Stimulated activated naive CD8-positive, alpha-beta T cell treated with anti-CD3 and anti-CD28 coated beads, Interleukin-15, Interleukin-2, amounts not matched to agents 100 U/mL and 50 U/mL, for 24 hours (primary cell): ENCODE results near the gene A4GALT.
A peak's percentile ranks its signal among the peaks of the same experiment; 100 is the strongest.
"Not testable (repeated sequence)": the region's sequence is repeated elsewhere in the genome, so short reads cannot be mapped to it uniquely, and the experiment has no call there.

Experiments used
- ATAC-seq: fragments of 150-1000 bp; cut with Tn5 transposase; one replicate; pipeline ENCODE4 v1.10.0; 2021
- DNase-seq: peaks from one replicate; pipeline ENCODE4 v3.0.0; 2021

The A4GALT gene, protein sequence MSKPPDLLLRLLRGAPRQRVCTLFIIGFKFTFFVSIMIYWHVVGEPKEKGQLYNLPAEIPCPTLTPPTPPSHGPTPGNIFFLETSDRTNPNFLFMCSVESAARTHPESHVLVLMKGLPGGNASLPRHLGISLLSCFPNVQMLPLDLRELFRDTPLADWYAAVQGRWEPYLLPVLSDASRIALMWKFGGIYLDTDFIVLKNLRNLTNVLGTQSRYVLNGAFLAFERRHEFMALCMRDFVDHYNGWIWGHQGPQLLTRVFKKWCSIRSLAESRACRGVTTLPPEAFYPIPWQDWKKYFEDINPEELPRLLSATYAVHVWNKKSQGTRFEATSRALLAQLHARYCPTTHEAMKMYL

DNA sequence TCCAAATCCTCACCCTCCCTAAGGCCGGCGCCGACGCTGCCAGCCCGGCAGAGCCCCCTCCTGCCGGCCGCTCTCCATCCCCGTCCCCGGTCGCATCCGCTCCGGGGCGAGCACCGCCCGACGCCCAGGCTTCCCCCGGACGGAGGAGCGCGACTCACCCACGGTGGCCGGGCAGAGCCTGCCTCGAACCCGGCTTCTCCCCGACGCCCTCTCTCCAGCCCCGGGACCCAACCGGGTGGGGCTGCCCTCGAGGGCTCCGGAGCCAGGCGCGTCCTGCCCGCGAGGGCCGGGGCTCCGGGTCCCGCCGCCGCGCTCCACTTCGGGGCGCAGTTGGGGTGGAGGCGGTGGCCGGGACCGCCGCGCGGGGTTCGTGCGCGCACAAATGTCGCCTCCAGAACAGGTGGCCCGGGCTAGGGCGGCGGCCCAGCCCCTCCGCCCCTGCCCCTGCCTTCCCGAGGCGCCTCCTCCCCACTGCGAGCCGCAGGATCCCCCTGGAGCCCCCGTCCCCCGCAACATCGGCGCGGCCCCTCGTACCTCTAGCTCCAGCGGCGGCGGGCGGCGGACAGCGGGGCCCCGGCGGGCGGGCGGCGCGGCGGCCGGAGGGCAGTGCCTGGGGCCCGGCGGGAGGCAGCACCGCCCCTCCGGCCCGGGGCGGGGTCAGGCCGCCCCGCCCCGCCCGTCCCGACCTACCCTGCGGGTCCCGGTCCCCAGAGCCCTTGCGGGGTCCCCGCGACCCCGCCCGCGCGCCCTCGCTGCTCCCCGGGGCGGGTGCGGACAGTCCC is at the start of gene A4GALT:
Gene A4GALT (minus strand): TSS at position 608 of the 782 bp plus-strand sequence. CDS start 26,919 bp downstream, outside the sequence.
- ATAC-seq = no peak

DNA sequence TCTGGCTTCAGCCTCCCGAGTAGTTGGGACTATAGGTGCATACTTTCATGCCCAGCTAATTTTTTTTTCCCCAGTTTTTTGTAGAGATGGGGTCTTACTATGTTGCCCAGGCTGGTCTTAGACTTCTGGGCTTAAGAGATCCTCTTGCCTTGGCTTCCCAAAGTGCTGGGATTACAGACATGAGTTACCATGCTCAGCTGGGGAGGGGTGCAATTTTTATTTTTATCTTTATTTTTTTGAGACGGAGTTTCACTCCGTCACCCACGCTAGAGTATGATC is 49.7 kb upstream of the A4GALT start:
- DNase-seq = no peak
- no peak for ATAC-seq

More for the DNA sequence above, at the start of gene A4GALT:
- peak; percentile 20 for DNase-seq

DNA sequence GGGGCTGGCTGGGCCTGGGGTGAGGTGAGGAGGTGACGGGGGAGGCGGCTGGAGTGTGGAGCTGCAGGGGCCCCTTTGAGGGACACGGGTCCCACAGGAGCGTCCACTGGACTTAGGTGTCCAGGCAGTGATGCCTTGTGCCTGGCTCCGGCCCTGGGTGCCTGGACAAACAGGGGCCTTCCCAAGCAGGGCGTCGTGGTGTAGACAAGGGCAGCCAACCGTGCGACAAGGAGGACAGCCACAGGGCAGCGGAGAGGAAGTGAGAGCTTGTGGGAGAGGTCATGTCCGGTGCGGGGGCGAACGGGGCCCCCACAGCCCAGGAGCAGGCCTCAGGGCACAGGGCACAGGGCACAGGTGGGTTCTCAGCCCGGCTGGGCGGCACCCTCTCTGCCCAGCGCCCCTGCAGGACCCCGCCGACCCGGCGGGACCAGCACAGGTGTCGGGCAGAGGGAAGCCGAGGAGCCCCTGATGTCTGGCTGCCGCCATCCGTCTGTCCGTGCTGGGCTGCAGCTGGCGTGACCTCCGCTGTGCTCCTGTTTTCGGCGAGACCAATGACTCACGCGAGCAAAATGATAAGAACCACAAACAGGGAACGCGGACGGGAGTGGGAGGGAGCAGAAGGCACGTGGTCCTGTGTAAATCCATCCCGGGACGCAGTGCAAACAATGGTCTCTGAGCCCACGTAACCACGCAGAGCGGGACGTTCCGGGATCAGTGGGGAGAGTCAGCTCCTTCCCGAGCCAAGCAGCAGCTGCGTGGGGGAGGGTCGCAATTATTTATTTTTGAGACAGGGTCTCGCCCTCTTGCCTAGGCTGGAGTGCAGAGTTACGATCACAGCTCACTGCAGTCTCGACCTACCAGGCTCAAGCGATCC is 49.1 kb upstream of the A4GALT start:
- DNase-seq (no peak), ATAC-seq (no peak)

DNA sequence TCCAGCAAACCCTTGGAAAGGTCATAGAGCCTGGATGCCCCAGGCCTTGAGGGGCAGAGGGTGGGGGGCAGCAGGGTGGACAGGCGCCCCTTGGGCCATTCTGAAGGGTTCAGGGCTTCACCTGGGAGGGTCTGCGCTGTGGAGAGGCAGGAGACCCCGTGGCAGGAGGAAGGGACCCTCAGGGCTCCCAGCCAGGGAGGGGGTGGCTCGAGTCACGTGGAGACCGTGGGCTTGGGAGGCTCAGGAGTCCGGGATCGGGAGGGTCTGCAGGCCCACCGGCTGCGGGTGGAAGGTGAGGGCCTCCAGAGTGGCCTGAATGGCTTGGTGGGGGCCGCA is 48.5 kb upstream of the A4GALT start:
- no peak for DNase-seq

DNA sequence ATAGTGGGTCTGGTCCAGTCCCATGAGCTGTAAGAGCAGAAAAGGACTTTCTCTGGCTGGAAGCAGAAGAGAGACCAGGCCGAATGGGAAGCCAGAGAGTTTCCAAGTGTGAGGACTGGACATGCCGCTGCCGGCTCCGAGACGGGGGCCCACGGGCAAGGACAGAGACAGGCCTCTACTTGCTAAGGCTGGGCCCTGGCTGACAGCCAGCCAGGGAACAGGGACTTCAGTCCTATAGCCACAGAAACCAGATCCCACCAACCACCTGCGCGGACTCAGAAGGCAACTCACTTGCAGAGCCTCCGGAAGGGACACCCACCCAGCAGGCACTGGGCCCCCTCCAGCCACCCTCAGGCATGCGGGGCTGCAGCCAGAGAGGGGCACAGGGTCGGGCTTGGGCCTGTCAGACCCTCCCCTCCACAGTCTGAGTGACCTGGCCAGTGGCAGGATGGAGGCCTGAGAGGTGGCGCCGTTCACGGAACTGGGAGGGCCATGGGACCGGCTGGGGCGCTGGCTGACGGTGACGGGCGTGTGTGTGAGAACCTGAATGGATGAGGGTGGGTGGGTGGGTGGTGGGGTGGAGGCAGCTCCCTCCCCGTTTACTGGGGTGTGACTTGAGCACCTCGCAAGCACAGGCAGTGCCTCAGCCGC is 47.8 kb upstream of the A4GALT start:
- DNase-seq (no peak), ATAC-seq (no peak)

More for the DNA sequence above, 48.5 kb upstream of the A4GALT start:
- ATAC-seq = no peak

DNA sequence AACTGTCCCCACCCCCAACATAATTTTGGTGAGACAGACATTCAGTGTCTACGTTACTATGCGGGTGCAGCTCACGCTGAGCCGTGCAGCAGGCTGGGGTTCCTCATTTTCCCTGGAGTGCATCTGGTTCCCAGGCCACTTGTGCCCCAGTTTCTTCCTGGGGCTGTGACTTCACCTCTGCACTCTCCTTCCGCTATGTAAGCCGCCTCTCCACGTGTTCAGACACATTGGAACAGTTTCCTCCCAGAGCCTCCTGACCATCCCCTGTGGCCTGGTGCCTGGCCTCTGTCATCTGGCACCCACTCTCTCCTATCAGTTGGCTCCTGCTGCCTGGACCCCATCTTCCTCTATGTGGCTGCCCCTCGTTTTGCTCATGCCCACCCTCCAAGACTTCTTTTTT is 46.2 kb upstream of the A4GALT start:
- DNase-seq (no peak), ATAC-seq (no peak)

DNA sequence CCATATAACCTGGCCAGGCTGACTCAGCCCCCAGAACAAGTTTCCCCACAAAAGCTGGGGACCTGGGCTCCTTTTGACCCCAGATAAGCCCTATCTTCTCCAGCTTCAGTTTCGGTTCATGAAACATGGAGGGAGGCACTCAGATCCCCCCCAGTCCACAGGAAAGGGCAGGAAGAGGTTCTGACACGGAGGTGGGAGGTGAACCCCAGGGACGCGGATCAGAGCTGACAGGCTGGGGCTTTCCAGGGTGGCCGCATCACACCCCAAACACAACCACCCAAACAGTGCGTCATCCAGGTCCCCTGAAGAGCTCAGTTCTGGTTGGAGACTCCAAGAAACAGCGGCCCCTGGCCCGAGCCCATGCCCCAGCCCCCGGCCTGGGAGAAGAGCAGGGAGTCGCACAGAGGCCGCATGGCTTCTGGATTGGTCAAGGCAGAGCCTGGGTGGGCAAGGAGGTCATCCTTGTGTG is 44.3 kb upstream of the A4GALT start:
- DNase-seq (no peak), ATAC-seq (no peak)

DNA sequence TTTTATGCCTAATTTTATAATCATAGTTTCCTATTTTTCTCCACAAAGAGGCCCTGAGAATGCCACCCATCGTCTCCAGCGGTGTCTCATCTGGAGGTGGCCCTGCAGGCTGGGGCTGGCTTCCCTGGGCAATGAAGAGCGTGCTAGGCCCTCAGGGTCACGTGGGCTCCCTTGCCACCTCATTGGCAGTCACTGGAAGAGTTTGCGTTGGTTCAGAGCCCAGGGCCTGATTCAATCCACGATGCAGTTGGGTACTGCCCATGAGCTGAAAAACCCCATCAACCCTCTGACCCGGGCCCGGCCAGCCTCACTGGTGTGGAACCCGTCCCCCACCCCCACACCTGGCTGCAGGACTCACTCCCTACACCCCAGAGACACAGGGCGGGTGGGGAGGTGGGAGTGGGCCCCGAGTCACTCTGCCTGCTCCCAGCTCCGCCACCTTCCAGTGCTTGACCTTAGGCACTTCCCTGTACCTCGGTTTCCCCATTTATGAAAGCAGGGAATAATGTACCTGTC is 43.4 kb upstream of the A4GALT start:
- DNase-seq (no peak), ATAC-seq (no peak)

DNA sequence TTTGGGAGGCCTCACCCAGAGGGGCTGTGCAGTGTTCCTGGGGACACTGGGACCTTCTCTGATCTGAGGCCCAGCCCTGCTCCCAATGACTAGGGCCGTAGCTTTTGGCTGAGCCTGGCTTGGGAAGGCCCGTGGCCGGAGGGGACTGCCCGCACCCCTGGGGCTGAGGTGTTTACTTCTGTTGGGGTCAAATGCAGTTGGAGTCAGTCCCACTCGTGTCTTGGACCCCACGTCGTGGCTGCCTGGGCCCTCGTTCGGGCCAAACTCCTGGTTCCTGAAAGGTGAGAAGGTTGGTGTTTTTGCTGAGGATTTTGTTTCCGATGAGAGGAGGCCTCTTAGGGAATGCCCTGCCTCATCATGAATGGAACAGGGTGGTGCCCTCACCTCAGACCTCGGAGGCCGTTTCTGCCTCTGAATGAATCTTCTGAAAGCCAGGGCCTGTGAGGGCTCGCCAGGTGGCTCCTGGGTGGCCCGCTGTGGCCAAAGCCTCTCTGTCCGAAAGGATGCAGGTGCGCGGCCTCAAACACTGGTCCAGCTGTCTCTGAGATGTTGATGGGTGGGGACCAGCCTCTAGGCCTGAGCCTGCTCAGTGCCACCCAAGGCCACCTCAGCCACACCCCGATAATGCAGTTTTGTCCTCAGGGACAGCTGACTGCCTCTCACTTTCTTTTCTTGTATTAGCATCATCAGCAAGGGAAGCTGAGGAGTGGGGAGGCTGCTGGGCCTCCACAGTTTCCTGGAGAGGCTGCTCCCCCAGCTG is 40.3 kb upstream of the A4GALT start:
- DNase-seq (no peak), ATAC-seq (no peak)

DNA sequence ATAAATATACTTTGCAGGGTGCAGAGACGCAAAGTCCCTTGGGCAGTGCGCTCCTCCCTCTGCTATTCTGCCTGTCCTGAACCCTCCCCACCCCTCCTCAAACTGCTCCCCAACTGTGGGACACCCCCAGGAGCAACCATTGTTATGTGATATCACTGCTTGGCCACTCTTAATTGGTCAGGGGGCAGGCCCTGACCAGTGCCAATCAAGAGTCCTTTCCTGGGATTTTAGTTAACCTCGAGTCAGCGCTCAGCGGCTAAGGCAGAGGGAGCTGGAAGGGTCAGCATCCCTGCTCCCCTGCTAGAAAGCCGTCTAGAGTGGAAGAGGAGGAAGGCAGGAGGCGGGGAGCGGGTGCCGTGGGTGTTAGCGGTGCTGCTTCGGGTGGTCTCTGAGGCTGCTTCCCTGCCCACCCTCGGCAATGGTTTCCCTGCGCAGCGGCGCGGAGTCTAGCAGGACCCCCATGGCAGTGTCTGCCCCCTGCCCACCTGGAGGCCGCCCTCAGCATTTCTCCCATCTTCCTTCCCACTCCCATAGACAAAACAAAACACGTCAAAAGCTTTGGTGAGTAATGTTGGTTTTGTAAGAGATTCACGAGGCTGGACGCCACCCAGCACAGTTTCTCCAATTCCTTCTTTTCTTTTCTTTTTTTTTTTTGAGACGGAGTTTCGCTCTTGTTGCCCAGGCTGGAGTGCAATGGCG is 38.4 kb upstream of the A4GALT start:
- DNase-seq (no peak), ATAC-seq (no peak)

DNA sequence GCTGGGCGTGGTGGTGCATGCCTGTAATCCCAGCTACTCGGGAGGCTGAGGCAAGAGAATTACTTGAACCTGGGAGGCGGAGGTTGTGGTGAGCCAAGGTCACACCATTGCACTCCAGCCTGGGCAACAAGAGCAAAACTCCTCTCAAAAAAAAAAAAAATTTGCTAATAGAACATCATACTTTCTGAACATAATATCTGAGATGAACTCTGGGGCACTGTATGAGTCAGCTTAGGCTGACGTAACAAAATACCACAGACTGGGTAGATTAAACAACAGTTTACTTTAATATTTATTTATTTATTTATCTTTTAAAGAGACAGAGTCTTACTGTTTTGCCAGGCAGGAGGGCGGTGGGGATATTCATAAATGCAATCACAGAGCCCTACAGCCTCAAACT is 34.9 kb upstream of the A4GALT start:
- DNase-seq, ATAC-seq: not testable (repeated sequence)

DNA sequence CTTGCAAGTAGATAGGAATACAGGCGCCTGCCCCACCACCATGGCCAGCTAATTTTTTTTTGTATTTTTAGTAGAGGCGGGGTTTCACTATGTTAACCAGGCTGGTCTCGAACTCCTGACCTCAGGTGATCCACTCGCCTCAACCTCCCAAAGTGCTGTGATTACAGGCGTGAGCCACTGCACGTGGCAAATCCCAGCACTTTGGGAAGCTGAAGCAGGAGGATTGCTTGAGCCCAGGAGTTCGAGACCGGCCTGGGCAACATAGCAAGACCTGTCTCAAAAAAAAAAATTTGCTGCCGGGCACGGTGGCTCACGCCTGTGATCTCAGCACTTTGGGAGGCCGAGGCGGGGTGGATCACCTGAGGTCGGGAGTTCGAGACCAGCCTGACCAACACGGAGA is 34.5 kb upstream of the A4GALT start:
- not testable (repeated sequence) for DNase-seq, ATAC-seq

DNA sequence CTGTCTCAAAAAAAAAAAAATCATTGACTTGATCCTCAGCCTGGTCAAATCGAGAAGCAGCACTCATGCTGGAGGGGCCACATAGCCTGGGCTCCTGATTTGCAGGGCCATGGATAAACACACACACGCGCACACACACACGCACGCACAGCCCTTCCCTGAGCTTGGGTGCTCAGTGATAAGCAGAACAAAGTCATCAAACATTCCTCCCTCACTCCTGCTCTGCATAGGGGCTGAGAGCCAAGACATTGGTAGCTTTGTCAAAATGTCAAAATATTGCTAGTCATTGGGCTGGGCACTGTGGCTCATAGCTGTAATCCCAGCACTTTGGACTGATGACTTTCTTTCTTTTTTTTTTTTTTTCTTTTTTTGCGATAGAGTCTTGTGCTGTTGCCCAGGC is 34.0 kb upstream of the A4GALT start:
- no peak for DNase-seq
- ATAC-seq = no peak

DNA sequence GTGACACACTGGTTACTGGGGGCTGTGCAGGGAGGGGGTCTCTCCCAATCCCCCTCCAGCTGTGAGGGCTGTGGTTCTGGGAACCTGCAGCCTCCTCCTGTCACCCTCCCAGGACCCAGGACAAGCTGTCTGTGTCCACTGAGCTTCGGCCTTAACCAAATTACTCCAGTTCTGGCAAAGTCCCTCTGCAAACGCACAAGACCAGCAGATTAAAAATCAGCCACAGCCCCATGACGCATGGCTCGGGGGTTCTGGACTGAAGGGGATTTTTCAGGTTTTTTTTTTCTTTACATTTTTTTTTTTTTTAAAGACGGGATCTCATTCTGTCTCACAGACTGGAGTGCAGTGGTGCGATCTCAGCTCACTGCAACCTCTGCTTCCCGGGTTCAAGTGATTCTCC is 32.2 kb upstream of the A4GALT start:
- ATAC-seq = no peak
- no peak for DNase-seq

DNA sequence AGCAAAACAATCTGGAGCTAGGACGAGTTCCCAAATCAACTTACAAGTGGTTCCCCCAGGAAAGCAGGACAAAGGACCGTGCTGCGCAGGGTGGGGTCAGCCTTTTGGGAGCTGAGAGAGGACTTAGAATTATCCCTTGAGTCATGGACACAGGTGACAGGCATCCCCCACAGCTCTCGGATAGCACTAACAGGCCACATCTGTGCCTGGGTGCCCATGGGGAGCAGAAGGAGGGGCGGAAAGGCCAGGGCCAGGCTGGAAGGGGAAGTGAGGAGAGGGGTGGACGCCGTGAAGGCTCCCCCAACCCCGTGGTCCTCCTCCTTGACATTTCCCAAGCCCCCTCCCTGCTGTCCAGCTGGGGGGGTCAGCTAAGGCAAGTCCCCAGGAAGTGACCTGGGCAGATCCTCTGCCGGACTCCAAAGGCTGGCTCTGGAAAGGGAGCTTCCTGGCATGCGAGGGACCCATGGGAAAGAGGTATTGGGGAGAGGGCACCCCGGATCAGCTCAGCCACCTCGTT is 31.6 kb upstream of the A4GALT start:
- DNase-seq (no peak), ATAC-seq (no peak)

DNA sequence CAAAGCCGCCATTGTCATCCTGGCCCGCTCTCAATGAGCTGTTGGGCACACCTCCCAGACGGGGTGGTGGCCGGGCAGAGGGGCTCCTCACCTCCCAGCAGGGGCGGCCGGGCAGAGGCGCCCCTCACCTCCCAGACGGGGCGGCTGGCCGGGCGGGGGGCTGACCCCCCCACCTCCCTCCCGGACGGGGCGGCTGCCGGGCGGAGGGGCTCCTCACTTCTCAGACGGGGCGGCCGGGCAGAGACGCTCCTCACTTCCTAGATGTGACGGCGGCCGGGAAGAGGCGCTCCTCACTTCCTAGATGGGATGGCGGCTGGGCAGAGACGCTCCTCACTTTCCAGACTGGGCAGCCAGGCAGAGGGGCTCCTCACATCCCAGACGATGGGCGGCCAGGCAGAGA is 29.8 kb upstream of the A4GALT start:
- not testable (repeated sequence) for ATAC-seq, DNase-seq

DNA sequence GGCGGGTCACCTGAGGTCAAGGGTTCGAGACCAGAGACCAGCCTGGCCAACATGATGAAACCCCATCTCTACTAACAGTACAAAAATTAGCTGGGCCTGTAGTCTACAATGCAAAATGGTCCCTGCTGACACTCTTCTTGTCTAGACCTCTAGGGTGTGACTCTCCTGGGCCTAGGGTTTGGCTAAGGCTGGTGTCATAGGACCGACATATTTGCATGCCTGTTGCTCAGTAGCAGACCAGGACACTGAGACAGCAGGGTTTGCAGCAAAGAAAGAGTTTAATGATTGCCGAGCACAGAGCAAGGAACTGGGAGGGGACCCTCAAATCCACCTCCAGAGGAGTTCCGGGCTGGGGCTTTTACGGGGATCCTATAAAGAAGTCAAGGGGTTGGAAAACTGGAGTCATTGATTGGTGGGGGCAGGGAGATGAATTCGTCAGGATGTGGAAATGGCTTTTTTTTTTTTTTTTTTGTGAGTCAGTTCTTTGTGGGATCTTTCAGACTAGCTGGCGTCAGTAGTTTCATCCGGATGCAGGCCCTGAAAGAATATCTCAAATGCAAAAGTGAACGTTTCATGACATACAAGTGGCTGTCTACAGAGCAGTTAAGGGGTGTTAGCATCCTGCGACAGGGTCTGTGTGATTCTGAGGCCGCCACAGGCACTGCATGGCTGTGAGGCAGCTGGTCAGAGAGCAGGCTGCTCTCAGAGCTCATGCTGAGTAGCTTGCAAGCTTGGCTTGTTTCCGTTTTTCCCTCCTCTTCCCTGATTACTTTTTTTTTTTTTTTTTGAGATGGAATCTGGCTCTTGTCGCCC is 27.2 kb upstream of the A4GALT start:
- DNase-seq (no peak), ATAC-seq (no peak)

DNA sequence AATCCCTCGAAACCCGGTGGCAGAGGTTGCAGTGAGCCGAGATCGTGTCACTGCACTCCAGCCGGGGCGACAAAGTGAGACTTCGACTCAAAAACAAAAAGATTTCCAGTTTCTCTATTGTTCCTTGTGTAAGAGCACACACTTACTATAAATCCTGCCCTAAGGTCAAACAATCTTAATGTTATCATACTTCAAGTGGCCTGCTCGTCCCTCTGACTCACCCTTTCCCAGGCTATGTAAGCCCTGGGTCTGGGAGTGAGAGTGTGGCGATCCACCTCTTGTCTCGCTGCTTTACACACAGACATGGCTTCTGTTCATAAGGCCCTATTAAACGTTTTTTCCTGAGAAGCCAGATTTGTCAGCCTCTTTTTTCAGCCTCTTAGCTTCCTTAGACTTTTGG is 24.4 kb upstream of the A4GALT start:
- ATAC-seq (no peak), DNase-seq (no peak)

DNA sequence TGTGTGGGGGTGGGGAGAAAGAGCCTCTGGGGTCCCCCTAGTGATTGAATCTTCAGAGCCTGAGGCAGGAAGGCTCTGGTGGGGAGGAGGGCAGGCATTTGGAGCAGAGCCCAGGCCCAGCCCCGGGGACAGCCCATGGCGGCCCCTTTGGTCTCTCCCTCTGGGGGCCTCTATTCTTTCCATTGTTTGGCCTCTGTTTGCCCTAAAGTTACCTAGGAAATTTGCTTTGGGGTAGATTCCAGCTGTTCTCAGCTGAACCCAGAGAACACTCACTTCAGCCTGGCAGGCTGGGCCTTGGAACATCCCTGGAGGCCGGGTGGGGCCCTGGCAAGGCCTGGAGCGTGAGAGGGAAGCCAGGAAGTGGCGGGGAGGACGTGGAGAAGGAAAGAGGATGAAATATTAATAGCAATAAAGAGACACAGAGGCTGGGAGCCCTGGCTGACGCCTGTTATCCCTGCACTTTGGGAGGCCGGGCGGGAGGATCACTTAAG is 22.9 kb upstream of the A4GALT start:
- no peak for ATAC-seq
- DNase-seq = no peak
